Mesenchymal stem cell (in vitro differentiated cells and primary cell): ENCODE measurements around the gene STK32B.

Source experiments
- DNase-seq: peaks from one replicate; pipeline ENCODE4 v3.0.0-alpha.2; 2013
- H2AFZ ChIP-seq: one replicate; pipeline ENCODE4 v1.6.1; 2013; ENCODE audit warnings: low read depth, mild to moderate bottlenecking, control low read depth, inconsistent platforms, low read length, moderate library complexity
- H2AK5ac ChIP-seq: 2 replicates; pipeline ENCODE4 v1.6.1; 2013; ENCODE audit warnings: low read length, moderate library complexity, mild to moderate bottlenecking, inconsistent platforms; ENCODE audit not compliant: severe bottlenecking
- H2BK120ac ChIP-seq: one replicate; pipeline ENCODE4 v1.6.1; 2013; ENCODE audit warnings: low read depth, mild to moderate bottlenecking, inconsistent platforms, low read length, moderate library complexity
- H2BK12ac ChIP-seq, 2 experiments: one replicate each; pipeline ENCODE4 v1.6.1; 2013; ENCODE audit warnings: inconsistent platforms in 2 of 2, low read length in 2 of 2, mild to moderate bottlenecking in 2 of 2, moderate library complexity in 2 of 2, control low read depth in 1 of 2
- H2BK15ac ChIP-seq: one replicate; pipeline ENCODE4 v1.6.1; 2013; ENCODE audit warnings: mild to moderate bottlenecking, low read depth, inconsistent platforms; ENCODE audit not compliant: poor library complexity, severe bottlenecking
- H2BK5ac ChIP-seq: 2 replicates; pipeline ENCODE4 v1.6.1; 2013; ENCODE audit warnings: low read depth, mild to moderate bottlenecking, low read length, control low read depth, inconsistent platforms; ENCODE audit not compliant: poor library complexity, severe bottlenecking
- H3K14ac ChIP-seq, 2 experiments: one replicate each; pipeline ENCODE4 v1.6.1; 2013; ENCODE audit warnings: inconsistent platforms in 2 of 2, low read length in 2 of 2, control low read depth in 1 of 2, mild to moderate bottlenecking in 1 of 2, moderate library complexity in 1 of 2
- H3K18ac ChIP-seq, 2 experiments: one replicate each; pipeline ENCODE4 v1.6.1; 2013; ENCODE audit warnings: inconsistent platforms in 2 of 2, low read length in 2 of 2, control low read depth in 1 of 2, low read depth in 1 of 2, mild to moderate bottlenecking in 1 of 2
- H3K23ac ChIP-seq, 2 experiments: one replicate each; pipeline ENCODE4 v1.6.1; 2013; ENCODE audit warnings: inconsistent platforms in 2 of 2, low read length in 2 of 2, mild to moderate bottlenecking in 2 of 2, moderate library complexity in 2 of 2, control low read depth in 1 of 2
- H3K27ac ChIP-seq: 2 replicates; pipeline ENCODE4 v1.5.1; 2013; ENCODE audit warnings: mild to moderate bottlenecking, moderate library complexity, low read length, control low read depth, inconsistent platforms; ENCODE audit not compliant: poor library complexity, severe bottlenecking
- H3K27me3 ChIP-seq, 2 experiments: 2 replicates each; pipeline versions ENCODE4 v1.6.1 to v1.7.0; 2013; ENCODE audit warnings: low read length in 2 of 2, mild to moderate bottlenecking in 2 of 2, moderate library complexity in 2 of 2, control low read depth in 1 of 2, inconsistent platforms in 1 of 2; ENCODE audit not compliant: control insufficient read depth in 1 of 2, insufficient read depth in 1 of 2
- H3K36me3 ChIP-seq, 2 experiments: 2 replicates each; pipeline versions ENCODE4 v1.6.1 to v1.7.0; 2013; ENCODE audit warnings: low read length in 2 of 2, control low read depth in 1 of 2, inconsistent platforms in 1 of 2, low read depth in 1 of 2, mild to moderate bottlenecking in 1 of 2; ENCODE audit not compliant: insufficient read depth in 2 of 2, control insufficient read depth in 1 of 2
- H3K4ac ChIP-seq, 2 experiments: one replicate each; pipeline ENCODE4 v1.6.1; 2013; ENCODE audit warnings: inconsistent platforms in 2 of 2, low read length in 2 of 2, mild to moderate bottlenecking in 2 of 2, moderate library complexity in 2 of 2, control low read depth in 1 of 2, low read depth in 1 of 2
- H3K4me1 ChIP-seq: 2 replicates; pipeline ENCODE4 v1.6.1; 2013; ENCODE audit warnings: low read depth, low read length, control low read depth; ENCODE audit not compliant: control insufficient read depth, insufficient read depth
- H3K4me2 ChIP-seq: 2 replicates; pipeline ENCODE4 v1.6.1; 2013; ENCODE audit warnings: low read length, mild to moderate bottlenecking, inconsistent platforms; ENCODE audit not compliant: poor library complexity, severe bottlenecking
- H3K4me3 ChIP-seq, 2 experiments: 2 replicates each; pipeline versions ENCODE4 v1.5.1 to v1.7.0; 2013; ENCODE audit warnings: low read length in 2 of 2, mild to moderate bottlenecking in 2 of 2, control low read depth in 1 of 2, low read depth in 1 of 2; ENCODE audit not compliant: insufficient read depth in 1 of 2
- H3K79me1 ChIP-seq: replicated peaks from 2 replicates; pipeline ENCODE4 v1.6.1; 2013; ENCODE audit warnings: mild to moderate bottlenecking, control low read depth, low read length, inconsistent platforms; ENCODE audit not compliant: poor library complexity, severe bottlenecking
- H3K9ac ChIP-seq: 2 replicates; pipeline ENCODE4 v1.7.0; 2013; ENCODE audit warnings: mild to moderate bottlenecking, low read length, moderate library complexity
- H3K9me3 ChIP-seq: 2 replicates; pipeline ENCODE4 v1.7.0; 2013; ENCODE audit warnings: mild to moderate bottlenecking, low read length; ENCODE audit not compliant: control insufficient read depth
- H4K8ac ChIP-seq: one replicate; pipeline ENCODE4 v1.6.1; 2013; ENCODE audit warnings: inconsistent platforms, mild to moderate bottlenecking, low read length, moderate library complexity
- H4K91ac ChIP-seq: one replicate; pipeline ENCODE4 v1.6.1; 2013; ENCODE audit warnings: mild to moderate bottlenecking, low read length, inconsistent platforms
- whole genome bisulfite sequencing: methylation state at CpG from one replicate; pipeline ENCODE4 v1.1.7; 2013; ENCODE audit warnings: mixed read lengths; 5-methylcytosine and 5-hydroxymethylcytosine counted together

The STK32B gene

DNA sequence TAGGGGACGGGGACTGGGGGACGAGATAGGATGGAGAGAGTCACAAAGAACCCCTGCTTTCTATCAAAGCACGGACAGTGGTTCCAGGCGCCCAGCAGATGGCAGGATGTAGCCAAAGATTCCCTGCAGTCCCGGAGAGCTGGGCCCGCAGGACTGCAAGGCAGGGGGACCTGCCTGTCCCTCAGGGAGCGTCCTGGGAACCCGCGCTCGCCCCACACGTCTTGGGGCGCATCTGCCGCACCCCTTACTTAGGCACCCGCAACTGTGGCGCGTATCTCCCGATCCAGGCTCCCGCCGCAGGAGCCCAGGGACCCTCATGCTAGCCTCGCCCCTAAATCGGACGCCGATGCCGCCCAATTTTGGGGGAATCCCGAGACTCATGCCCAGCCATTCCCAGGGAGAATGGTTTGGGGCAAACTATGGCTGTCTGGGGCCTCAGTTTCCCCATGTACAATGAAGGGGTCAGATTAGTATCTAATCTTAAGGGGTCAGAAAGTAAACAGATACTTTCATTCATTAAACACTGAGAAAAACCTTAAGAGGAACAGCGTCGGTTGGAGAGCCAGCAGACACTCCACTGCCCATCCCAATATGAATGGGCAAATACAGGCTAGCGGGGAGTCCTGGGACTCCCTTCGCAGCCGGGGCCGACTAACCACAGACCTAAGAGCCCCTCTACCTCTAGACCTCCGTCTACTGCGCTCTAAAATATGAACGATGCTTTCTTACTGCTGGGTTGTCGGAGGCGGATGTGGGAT lies 581 bp upstream of the STK32B start:
- peak overlapping the region; percentile 91 for H3K9ac ChIP-seq
- H2AK5ac ChIP-seq: no peak overlapping the region
- H3K79me1 ChIP-seq: peaks cover 12% of the 10 kb centered on the region
- peak overlapping the region; percentile 78 to 92 for H3K4me3 ChIP-seq
- peak overlapping the region in 1 of 2 experiments; percentile 69 for H3K14ac ChIP-seq
- WGBS: 3% methylated on average over 31 of the region's 36 CpGs
- peak overlapping the region; percentile 60 for H2BK15ac ChIP-seq
- no peak overlapping the region for H3K23ac ChIP-seq
- peak overlapping the region; percentile 48 for H2AFZ ChIP-seq
- H3K27me3 ChIP-seq: no peaks in the 10 kb centered on the region
- peak overlapping the region in 1 of 2 experiments; percentile 47 for H2BK12ac ChIP-seq
- peaks cover 27% of the 10 kb centered on the region for H3K4me1 ChIP-seq
- H3K4ac ChIP-seq: no peak overlapping the region
- no peak overlapping the region for H2BK120ac ChIP-seq
- peak overlapping the region; percentile 34 to 65 for H3K18ac ChIP-seq
- peak overlapping the region; percentile 48 for H4K8ac ChIP-seq
- no peak overlapping the region for H2BK5ac ChIP-seq
- H3K27ac ChIP-seq: peak overlapping the region; percentile 8
- DNase-seq: peak; percentile 86
- no peaks in the 10 kb centered on the region for H3K9me3 ChIP-seq
- H3K4me2 ChIP-seq: peak overlapping the region; percentile 98
- no peaks in the 10 kb centered on the region for H3K36me3 ChIP-seq
- H4K91ac ChIP-seq: no peak overlapping the region

DNA sequence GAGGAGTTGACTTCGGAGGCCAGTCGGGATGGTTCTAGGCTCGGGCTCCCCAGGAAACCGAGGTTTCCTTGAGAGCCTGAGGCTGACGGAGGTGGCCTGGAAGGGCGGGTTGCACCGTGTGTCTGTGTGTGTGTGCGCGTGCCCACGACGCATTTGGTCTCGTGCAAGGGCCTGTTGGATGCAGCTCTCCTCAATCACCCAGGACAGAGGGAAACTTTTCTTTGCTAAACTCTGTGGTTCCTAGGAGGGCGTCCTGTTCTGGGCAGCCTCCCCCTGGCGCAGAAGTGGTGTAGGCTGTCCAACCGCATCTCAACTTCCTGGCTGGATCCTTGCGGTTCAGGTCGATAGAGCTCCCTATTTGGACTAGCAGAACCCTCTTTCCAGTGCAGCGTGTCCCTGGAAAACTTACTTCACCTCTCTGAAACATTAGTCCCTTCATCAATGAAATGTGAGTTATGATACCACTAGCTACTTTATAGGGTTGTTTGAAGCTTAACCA lies 973 bp downstream of the STK32B start:
- no peak overlapping the region for H4K91ac ChIP-seq
- no peaks in the 10 kb centered on the region for H3K9me3 ChIP-seq
- peak overlapping the region; percentile 15 for H3K27ac ChIP-seq
- no peak overlapping the region for H2AK5ac ChIP-seq
- no peaks in the 10 kb centered on the region for H3K36me3 ChIP-seq
- no peak overlapping the region for H2BK12ac ChIP-seq
- H3K23ac ChIP-seq: no peak overlapping the region
- peaks cover 27% of the 10 kb centered on the region for H3K4me1 ChIP-seq
- peak overlapping the region; percentile 91 for H3K9ac ChIP-seq
- H3K4me2 ChIP-seq: peak overlapping the region; percentile 98
- H2BK5ac ChIP-seq: no peak overlapping the region
- no peak overlapping the region for H2AFZ ChIP-seq
- H3K4me3 ChIP-seq: peak overlapping the region; percentile 78 to 92
- H3K14ac ChIP-seq: no peak overlapping the region
- H2BK15ac ChIP-seq: no peak overlapping the region
- no peak overlapping the region for H3K4ac ChIP-seq
- no peaks in the 10 kb centered on the region for H3K27me3 ChIP-seq
- 24% methylated on average over 17 of the region's 18 CpGs for WGBS
- no peak overlapping the region for H2BK120ac ChIP-seq
- peak; percentile 53 for DNase-seq
- H4K8ac ChIP-seq: no peak overlapping the region
- no peak overlapping the region for H3K18ac ChIP-seq
- H3K79me1 ChIP-seq: peaks cover 18% of the 10 kb centered on the region

GRCh38 chr4:5052726-5053425 lies 1.6 kb downstream of the STK32B start:
- WGBS: 75% methylated on average over 6 of the region's 6 CpGs
- H3K4me2 ChIP-seq: peak overlapping the region; percentile 98
- no peak overlapping the region for H3K23ac ChIP-seq
- H3K79me1 ChIP-seq: peaks cover 18% of the 10 kb centered on the region
- no peak overlapping the region for H3K4ac ChIP-seq
- no peak overlapping the region for H2AK5ac ChIP-seq
- H4K8ac ChIP-seq: no peak overlapping the region
- H3K9me3 ChIP-seq: no peaks in the 10 kb centered on the region
- no peaks in the 10 kb centered on the region for H3K27me3 ChIP-seq
- no peak overlapping the region for H3K14ac ChIP-seq
- peaks cover 27% of the 10 kb centered on the region for H3K4me1 ChIP-seq
- no peak overlapping the region for H2BK12ac ChIP-seq
- H2BK120ac ChIP-seq: no peak overlapping the region
- H3K9ac ChIP-seq: peak overlapping the region; percentile 91
- peak; percentile 21 for DNase-seq
- no peak overlapping the region for H3K27ac ChIP-seq
- no peak overlapping the region for H2AFZ ChIP-seq
- no peaks in the 10 kb centered on the region for H3K36me3 ChIP-seq
- H2BK5ac ChIP-seq: no peak overlapping the region
- peak overlapping the region in 1 of 2 experiments; percentile 92 for H3K4me3 ChIP-seq
- H2BK15ac ChIP-seq: no peak overlapping the region
- no peak overlapping the region for H3K18ac ChIP-seq
- no peak overlapping the region for H4K91ac ChIP-seq

DNA sequence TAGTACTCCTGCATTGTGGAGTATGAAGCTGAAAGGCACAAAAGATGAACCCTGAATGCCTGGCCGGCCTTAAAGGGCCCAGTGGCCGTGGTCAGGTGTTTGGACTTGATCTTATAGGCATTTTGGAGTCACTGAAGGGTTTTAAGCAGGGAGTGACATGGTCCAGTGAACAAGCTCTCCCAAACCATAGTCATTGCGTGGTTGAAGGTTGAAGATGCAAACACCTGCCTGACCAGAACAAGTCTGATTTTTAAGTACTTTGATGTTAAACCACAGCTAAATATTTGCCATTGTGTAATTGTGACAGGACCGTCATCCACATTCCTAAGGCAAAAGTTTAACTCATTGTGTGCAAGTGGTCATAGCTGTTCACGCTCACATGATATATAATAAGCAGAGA lies 3.3 kb downstream of the STK32B start:
- H4K91ac ChIP-seq: no peak overlapping the region
- peaks cover 27% of the 10 kb centered on the region for H3K4me1 ChIP-seq
- 83% methylated on average over 5 of the region's 5 CpGs for whole genome bisulfite sequencing
- no peak overlapping the region for H2AFZ ChIP-seq
- no peak overlapping the region for H3K18ac ChIP-seq
- no peaks in the 10 kb centered on the region for H3K9me3 ChIP-seq
- no peak overlapping the region for H3K4me2 ChIP-seq
- no peaks in the 10 kb centered on the region for H3K36me3 ChIP-seq
- H2AK5ac ChIP-seq: no peak overlapping the region
- H2BK12ac ChIP-seq: no peak overlapping the region
- no peak for DNase-seq
- H3K4ac ChIP-seq: no peak overlapping the region
- no peak overlapping the region for H2BK15ac ChIP-seq
- H3K9ac ChIP-seq: no peak overlapping the region
- H3K27me3 ChIP-seq: no peaks in the 10 kb centered on the region
- peaks cover 19% of the 10 kb centered on the region for H3K79me1 ChIP-seq
- H4K8ac ChIP-seq: no peak overlapping the region
- H3K23ac ChIP-seq: no peak overlapping the region
- H3K27ac ChIP-seq: no peak overlapping the region
- H2BK5ac ChIP-seq: peak overlapping the region; percentile 20
- H3K4me3 ChIP-seq: no peak overlapping the region
- no peak overlapping the region for H2BK120ac ChIP-seq
- H3K14ac ChIP-seq: no peak overlapping the region
